Upper lobe of left lung (tissue), 4 donors: ENCODE results near the gene FAM83G.

Experiments used
- EP300 ChIP-seq, 4 donors: sonication (generic); formaldehyde crosslinking; IDR thresholded peaks; one replicate each; pipeline ENCODE4 v1.5.1; 2017; ENCODE audit warnings: antibody characterized with exemption in 4 of 4, control low read depth in 2 of 4
- POLR2A ChIP-seq, 4 donors: fragments of 450-650 bp; IDR thresholded peaks; one replicate each; pipeline ENCODE4 v1.5.1; 2016 to 2017; ENCODE audit warnings: antibody characterized with exemption in 4 of 4, mild to moderate bottlenecking in 2 of 4
- POLR2AphosphoS5 ChIP-seq, 2 donors: sonication (generic); formaldehyde crosslinking; IDR thresholded peaks; one replicate each; pipeline ENCODE4 v1.5.1; 2017; ENCODE audit warnings: antibody characterized with exemption in 2 of 2
- TF ChIP-seq, protein P1 (sequence below), 6 experiments: fragments of 450-650 bp in 4 of 6; fragments of 200-600 bp in 2 of 6; sonication (generic) in 2 of 6; IDR thresholded peaks; one replicate each; pipeline ENCODE4 v1.5.1; 2016 to 2019; ENCODE audit warnings: antibody characterized with exemption in 6 of 6

DNA sequence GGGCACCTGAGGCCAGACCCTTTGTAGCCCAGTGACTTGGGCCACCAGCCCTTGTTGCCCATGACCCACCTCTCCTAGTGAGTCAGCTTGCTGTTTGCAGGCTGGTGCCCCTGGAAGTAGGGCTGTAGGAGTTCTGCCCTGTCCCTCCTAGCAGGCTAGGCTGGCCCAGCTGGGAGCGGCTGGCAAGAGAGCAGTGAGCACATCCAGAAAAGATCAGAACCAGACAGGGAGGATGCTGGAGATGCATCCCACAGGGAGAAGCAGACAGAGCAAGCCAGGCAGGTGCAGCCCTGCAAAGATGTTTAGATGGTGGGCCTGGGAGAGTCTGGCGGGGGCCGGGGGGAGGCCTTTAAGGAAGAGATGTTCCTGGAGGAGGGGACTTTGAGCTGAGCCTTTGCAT is 50.2 kb downstream of the FAM83G start:
- TF ChIP-seq POLR2A (IDR thresholded peaks at IDR 0.05) (no peak), EP300 (IDR thresholded peaks at IDR 0.05) (no peak), POLR2AphosphoS5 (IDR thresholded peaks at IDR 0.05) (no peak)
- TF ChIP-seq, protein P1, sequence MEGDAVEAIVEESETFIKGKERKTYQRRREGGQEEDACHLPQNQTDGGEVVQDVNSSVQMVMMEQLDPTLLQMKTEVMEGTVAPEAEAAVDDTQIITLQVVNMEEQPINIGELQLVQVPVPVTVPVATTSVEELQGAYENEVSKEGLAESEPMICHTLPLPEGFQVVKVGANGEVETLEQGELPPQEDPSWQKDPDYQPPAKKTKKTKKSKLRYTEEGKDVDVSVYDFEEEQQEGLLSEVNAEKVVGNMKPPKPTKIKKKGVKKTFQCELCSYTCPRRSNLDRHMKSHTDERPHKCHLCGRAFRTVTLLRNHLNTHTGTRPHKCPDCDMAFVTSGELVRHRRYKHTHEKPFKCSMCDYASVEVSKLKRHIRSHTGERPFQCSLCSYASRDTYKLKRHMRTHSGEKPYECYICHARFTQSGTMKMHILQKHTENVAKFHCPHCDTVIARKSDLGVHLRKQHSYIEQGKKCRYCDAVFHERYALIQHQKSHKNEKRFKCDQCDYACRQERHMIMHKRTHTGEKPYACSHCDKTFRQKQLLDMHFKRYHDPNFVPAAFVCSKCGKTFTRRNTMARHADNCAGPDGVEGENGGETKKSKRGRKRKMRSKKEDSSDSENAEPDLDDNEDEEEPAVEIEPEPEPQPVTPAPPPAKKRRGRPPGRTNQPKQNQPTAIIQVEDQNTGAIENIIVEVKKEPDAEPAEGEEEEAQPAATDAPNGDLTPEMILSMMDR (IDR thresholded peaks at IDR 0.05) = no peak
